Endothelial cell of umbilical vein (primary cell): ENCODE data around the gene LRRC47. TPM values are rescaled to one million over a fixed set of nuclear protein-coding genes. Genes with fewer than 3 reads are reported as not detected.

ENCODE experiments used
- BruUV-seq: library from RNA; stranded (reverse); fragments of 400-500 nt; replicated peaks from 2 replicates; lab custom pipeline; 2021; lab: Mats Ljungman, UMichigan
- CTCF ChIA-PET: fragments of 300-600, 350-600 bp; sonication (Branson Sonifier 250); formaldehyde crosslinking; loops from one replicate; lab custom pipeline; 2021; ENCODE audit warnings: antibody characterized with exemption, inconsistent platforms; lab: Charles Lee
- POLR2A ChIA-PET: fragments of 300-600, 350-600 bp; sonication (Branson Sonifier 250); formaldehyde crosslinking; loops from one replicate; lab custom pipeline; 2021; ENCODE audit warnings: antibody characterized with exemption, inconsistent platforms; lab: Charles Lee
- DNase-seq: peaks from one replicate; pipeline ENCODE4 v3.0.0-alpha.2; 2011; ENCODE audit warnings: low read depth, low spot score
- FAIRE-seq: peaks from 2 replicates; lab custom pipeline; 2011; peaks lifted over from hg19 to GRCh38; lab: Jason Lieb, UNC
- H2AFZ ChIP-seq: 2 replicates; pipeline ENCODE4 v1.6.0; 2012; ENCODE audit warnings: low read depth, low read length, control low read depth, inconsistent platforms
- H3K27ac ChIP-seq: 2 replicates; pipeline ENCODE4 v1.5.1; 2011; ENCODE audit warnings: low read depth, mild to moderate bottlenecking, control low read depth, low read length, moderate library complexity; ENCODE audit not compliant: insufficient read depth
- H3K27me3 ChIP-seq, 2 experiments: 2 replicates each; pipeline versions ENCODE4 v1.6.0 to v1.6.1; 2011; ENCODE audit warnings: low read length in 2 of 2, mixed read lengths in 1 of 2; ENCODE audit not compliant: control insufficient read depth in 2 of 2, insufficient read depth in 2 of 2
- H3K36me3 ChIP-seq, 2 experiments: 2 replicates in 1 of 2; 3 replicates in 1 of 2; pipeline ENCODE4 v1.5.1; 2011; ENCODE audit warnings: low read length in 2 of 2, mild to moderate bottlenecking in 1 of 2, moderate library complexity in 1 of 2; ENCODE audit not compliant: control insufficient read depth in 2 of 2, insufficient read depth in 2 of 2; ENCODE audit errors: extremely low read depth in 1 of 2
- H3K4me1 ChIP-seq: 3 replicates; pipeline ENCODE4 v1.5.1; 2011; ENCODE audit warnings: mild to moderate bottlenecking, low read length; ENCODE audit not compliant: control insufficient read depth, insufficient read depth; ENCODE audit errors: extremely low read depth
- H3K4me2 ChIP-seq: 2 replicates; pipeline ENCODE4 v1.6.1; 2011; ENCODE audit warnings: low read length, control low read depth, mixed read lengths; ENCODE audit not compliant: insufficient read depth
- H3K4me3 ChIP-seq, 3 experiments: fragments of 200-600 bp in 1 of 3; sonication (generic), shearing (Covaris generic) in 1 of 3; replicated peaks in 1 of 3; 2 replicates each; pipeline ENCODE4 v1.5.1; 2011 to 2016; ENCODE audit warnings: control low read depth in 3 of 3, low read length in 3 of 3, mild to moderate bottlenecking in 2 of 3, inconsistent platforms in 1 of 3, low read depth in 1 of 3, moderate library complexity in 1 of 3; ENCODE audit not compliant: insufficient read depth in 1 of 3
- H3K79me2 ChIP-seq: 2 replicates; pipeline ENCODE4 v1.6.0; 2012; ENCODE audit warnings: low read length, inconsistent platforms; ENCODE audit not compliant: control insufficient read depth, insufficient read depth
- H3K9ac ChIP-seq: replicated peaks from 2 replicates; pipeline ENCODE3; 2011; ENCODE audit warnings: low read length, control low read depth; ENCODE audit not compliant: insufficient read depth; ENCODE audit errors: extremely low read depth
- H3K9me1 ChIP-seq: replicated peaks from 3 replicates; pipeline ENCODE4 v1.6.0; 2011; ENCODE audit warnings: mild to moderate bottlenecking, low read length; ENCODE audit not compliant: control insufficient read depth, insufficient read depth; ENCODE audit errors: extremely low read depth
- H3K9me3 ChIP-seq: replicated peaks from 2 replicates; pipeline ENCODE4 v1.5.1; 2012; ENCODE audit warnings: low read length, inconsistent platforms; ENCODE audit not compliant: control insufficient read depth, insufficient read depth
- H4K20me1 ChIP-seq: replicated peaks from 2 replicates; pipeline ENCODE3; 2011; ENCODE audit warnings: mild to moderate bottlenecking, low read length; ENCODE audit not compliant: control insufficient read depth, insufficient read depth; ENCODE audit errors: extremely low read depth
- CTCF ChIP-seq, 2 donors: IDR thresholded peaks; 1 replicate in 1 of 2; 2 replicates in 1 of 2; pipeline ENCODE4 v1.5.1; 2011; ENCODE audit warnings: low read length in 2 of 2, mild to moderate bottlenecking in 2 of 2, moderate library complexity in 2 of 2, control low read depth in 1 of 2, inconsistent platforms in 1 of 2, low read depth in 1 of 2; ENCODE audit not compliant: insufficient read depth in 1 of 2; ENCODE audit errors: extremely low read depth in 1 of 2
- EZH2 ChIP-seq: IDR thresholded peaks from 2 replicates; pipeline ENCODE4 v1.6.1; 2012; ENCODE audit warnings: borderline replicate concordance, low read depth, mild to moderate bottlenecking, moderate library complexity, low read length, inconsistent platforms; ENCODE audit not compliant: severe bottlenecking
- FOS ChIP-seq: IDR thresholded peaks from 2 replicates; pipeline ENCODE4 v1.6.1; 2011; ENCODE audit warnings: mild to moderate bottlenecking, low read length, moderate library complexity, borderline replicate concordance; ENCODE audit not compliant: insufficient read depth
- GATA2 ChIP-seq: IDR thresholded peaks from 2 replicates; pipeline ENCODE4 v1.7.0; 2011; ENCODE audit warnings: low read depth, mild to moderate bottlenecking, moderate library complexity, mixed read lengths, low read length; ENCODE audit not compliant: insufficient read length, insufficient read depth
- JUN ChIP-seq: IDR thresholded peaks from 2 replicates; pipeline ENCODE4 v1.6.1; 2011; ENCODE audit warnings: borderline replicate concordance, low read depth; ENCODE audit not compliant: insufficient read length, insufficient read depth
- MYC ChIP-seq: IDR thresholded peaks from one replicate; pipeline ENCODE4 v1.6.1; 2011; ENCODE audit warnings: mild to moderate bottlenecking, low read depth, low read length
- POLR2A ChIP-seq: IDR thresholded peaks from 2 replicates; pipeline ENCODE4 v1.6.1; 2012; ENCODE audit warnings: low read depth, mild to moderate bottlenecking, control low read depth, low read length
- POLR2AphosphoS5 ChIP-seq: IDR thresholded peaks from 2 replicates; pipeline ENCODE4 v1.6.1; 2012; ENCODE audit warnings: low read depth, mild to moderate bottlenecking, control low read depth, low read length, moderate library complexity; ENCODE audit not compliant: insufficient read depth
- dilution Hi-C: fragments of 300-500 bp; cut with MboI; formaldehyde crosslinking; loops from one replicate; pipeline ENCODE4 v1.15.0; 2019; ENCODE audit warnings: low sequenced_read_pairs; ENCODE audit not compliant: extremely low pct_ligation_motif_present
- intact Hi-C: fragments of 100-400 bp; cut with micrococcal nuclease; formaldehyde crosslinking; loops from one replicate; pipeline ENCODE4 v1.10.0; 2022
- polyA plus RNA-seq, 4 experiments: library from polyadenylated mRNA; depleted of rRNA in 3 of 4; stranded (reverse) in 3 of 4; unstranded in 1 of 4; fragments of >200 nt; gene quantifications; 2 replicates each; pipeline versions ENCODE4 v1.2.1 to v1.2.3, GENCODE V29; 2011 to 2012; ENCODE audit warnings: missing spikeins in 1 of 4
- total RNA-seq: library from RNA; stranded (reverse); gene quantifications from 2 replicates; pipeline ENCODE4 v1.2.3, GENCODE V29; 2021
- TF ChIP-seq, protein P1 (sequence below): IDR thresholded peaks from 2 replicates; pipeline ENCODE4 v1.6.1; 2011; ENCODE audit not compliant: insufficient read depth, insufficient read length

Gene LRRC47
- total and polyA plus RNA-seq, 2 donors (not counting 3 experiments of a cell fraction or from before 2014, with no cell fraction given) = 23.7 to 42.5 TPM

DNA sequence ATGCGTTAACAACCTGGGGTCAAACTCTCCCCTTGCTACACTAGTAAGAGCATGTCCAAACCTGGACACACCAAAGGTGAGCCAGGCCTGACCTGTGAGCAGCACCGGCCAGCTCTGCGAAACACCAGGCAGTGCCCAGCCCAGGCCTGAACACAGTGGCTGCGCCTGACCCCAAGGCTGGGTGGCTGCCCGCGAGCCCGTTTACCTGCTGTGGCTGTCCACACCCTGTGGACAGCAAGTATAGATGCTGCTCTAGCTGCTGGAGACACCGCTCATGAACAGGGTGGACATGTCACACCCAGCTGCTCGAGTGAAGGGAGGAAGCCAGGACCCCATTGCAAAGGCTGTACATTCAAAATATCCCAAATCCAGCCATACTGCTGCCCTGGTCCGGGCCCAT is 51.7 kb downstream of the LRRC47 start:
- CTCF ChIA-PET = interaction anchor here (3.7 kb wide), 1 partner anchor 20 kb away, joined by 11 read pairs; no protein-coding TSS in a partner anchor
- peaks cover 11% of the 10 kb centered on the region for H3K4me1 ChIP-seq
- BruUV-seq = no TSS peak

More for the DNA sequence above, 51.7 kb downstream of the LRRC47 start:
- peaks cover 0 to 16% of the 10 kb centered on the region in 2 experiments for H3K36me3 ChIP-seq
- no peaks in the 10 kb centered on the region for H4K20me1 ChIP-seq
- peaks cover 5% of the 10 kb centered on the region for H3K79me2 ChIP-seq
- no peak overlapping the region for H3K9ac ChIP-seq
- dilution Hi-C loops (no loop called here), intact Hi-C loops (no loop called here)
- no peak overlapping the region for H2AFZ ChIP-seq
- TF ChIP-seq EZH2 (no peak), CTCF (IDR thresholded peaks at IDR 0.05; ENCODE audit: extremely low read depth in 1 of 2, insufficient read depth in 1 of 2, low read depth in 1 of 2, low read length in 2 of 2) (no peak), POLR2AphosphoS5 (no peak), POLR2A (no peak), MYC (no peak), GATA2 (no peak), FOS (no peak), JUN (no peak)
- TF ChIP-seq, protein P1, sequence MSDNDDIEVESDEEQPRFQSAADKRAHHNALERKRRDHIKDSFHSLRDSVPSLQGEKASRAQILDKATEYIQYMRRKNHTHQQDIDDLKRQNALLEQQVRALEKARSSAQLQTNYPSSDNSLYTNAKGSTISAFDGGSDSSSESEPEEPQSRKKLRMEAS = no peak
- POLR2A ChIA-PET = no interaction called here
- H3K9me1 ChIP-seq = no peaks in the 10 kb centered on the region
- H3K27me3 ChIP-seq = no peaks in the 10 kb centered on the region
- no peak for FAIRE-seq
- H3K9me3 ChIP-seq = no peaks in the 10 kb centered on the region
- DNase-seq = no peak
- H3K4me3 ChIP-seq = no peak overlapping the region
- no peak overlapping the region for H3K27ac ChIP-seq
- H3K4me2 ChIP-seq = no peak overlapping the region
